Breast epithelium (tissue), 3 donors: Measurements from ENCODE around the gene ANKRD35.

Experiments
- POLR2A ChIP-seq: fragments of 450-650 bp; IDR thresholded peaks from one replicate; pipeline ENCODE4 v1.6.1; 2016; ENCODE audit warnings: antibody characterized with exemption, mild to moderate bottlenecking, moderate library complexity
- POLR2AphosphoS5 ChIP-seq, 3 donors: sonication (generic); formaldehyde crosslinking; IDR thresholded peaks; one replicate each; pipeline ENCODE4 v1.6.1; 2017; ENCODE audit warnings: antibody characterized with exemption in 3 of 3
- TF ChIP-seq, protein P1 (sequence below), 3 donors: fragments of 450-650 bp; IDR thresholded peaks; one replicate each; pipeline ENCODE4 v1.5.1; 2016 to 2017; ENCODE audit warnings: antibody characterized with exemption in 3 of 3, mild to moderate bottlenecking in 3 of 3, moderate library complexity in 3 of 3

DNA sequence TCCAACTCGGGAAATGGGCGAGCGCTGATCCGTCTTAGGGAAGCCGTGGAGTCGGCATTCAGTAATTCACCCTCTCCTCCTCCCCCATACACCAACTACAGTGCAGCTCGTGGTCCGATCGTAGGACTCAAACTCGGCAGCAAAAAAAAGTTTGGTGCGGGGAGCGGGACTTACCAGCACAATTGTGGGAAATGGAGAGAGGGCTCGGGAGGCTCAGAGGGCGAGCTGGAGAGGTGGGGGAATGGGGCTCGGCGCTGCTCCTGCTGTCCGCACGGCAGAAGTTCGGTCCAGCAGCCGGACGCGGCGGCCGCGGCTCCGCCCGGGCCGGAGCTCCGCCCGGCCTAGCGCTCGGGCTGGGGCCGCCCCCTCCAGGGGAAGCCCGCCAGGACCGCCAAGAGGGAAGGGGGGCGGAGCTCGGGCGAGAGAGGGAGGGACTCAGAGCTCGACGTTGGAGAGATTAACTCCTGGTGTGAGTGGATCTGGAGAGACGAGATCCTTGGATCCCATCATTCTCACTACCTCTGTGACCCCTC lies 26.1 kb downstream of the ANKRD35 start:
- TF ChIP-seq POLR2A (peak; percentile 67), POLR2AphosphoS5 (IDR thresholded peaks at IDR 0.05) (peak in 1 of 3 donors; percentile 21)
- TF ChIP-seq, protein P1, sequence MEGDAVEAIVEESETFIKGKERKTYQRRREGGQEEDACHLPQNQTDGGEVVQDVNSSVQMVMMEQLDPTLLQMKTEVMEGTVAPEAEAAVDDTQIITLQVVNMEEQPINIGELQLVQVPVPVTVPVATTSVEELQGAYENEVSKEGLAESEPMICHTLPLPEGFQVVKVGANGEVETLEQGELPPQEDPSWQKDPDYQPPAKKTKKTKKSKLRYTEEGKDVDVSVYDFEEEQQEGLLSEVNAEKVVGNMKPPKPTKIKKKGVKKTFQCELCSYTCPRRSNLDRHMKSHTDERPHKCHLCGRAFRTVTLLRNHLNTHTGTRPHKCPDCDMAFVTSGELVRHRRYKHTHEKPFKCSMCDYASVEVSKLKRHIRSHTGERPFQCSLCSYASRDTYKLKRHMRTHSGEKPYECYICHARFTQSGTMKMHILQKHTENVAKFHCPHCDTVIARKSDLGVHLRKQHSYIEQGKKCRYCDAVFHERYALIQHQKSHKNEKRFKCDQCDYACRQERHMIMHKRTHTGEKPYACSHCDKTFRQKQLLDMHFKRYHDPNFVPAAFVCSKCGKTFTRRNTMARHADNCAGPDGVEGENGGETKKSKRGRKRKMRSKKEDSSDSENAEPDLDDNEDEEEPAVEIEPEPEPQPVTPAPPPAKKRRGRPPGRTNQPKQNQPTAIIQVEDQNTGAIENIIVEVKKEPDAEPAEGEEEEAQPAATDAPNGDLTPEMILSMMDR (IDR thresholded peaks at IDR 0.05) = peak in 2 of 3 donors; percentile 6 to 36
